Measurements from ENCODE around the gene AUTS2.
"Not testable (repeated sequence)": the region's sequence is repeated elsewhere in the genome, so short reads cannot be mapped to it uniquely, and the experiment has no call there.

Gene AUTS2

GRCh38 chr7:70807650-70808049 lies 1209.4 kb downstream of the AUTS2 start:
- no peaks in the 10 kb centered on the region for H3K4me1 ChIP-seq (ENCODE audit: control insufficient read depth, insufficient read depth, low read length)
- H3K9ac ChIP-seq (ENCODE audit: low read length), result no peak overlapping the region
- no peaks in the 10 kb centered on the region for H3K27me3 ChIP-seq (ENCODE audit: control insufficient read depth, insufficient read depth, low read length)
- H3K27ac ChIP-seq (ENCODE audit: low read depth, low read length), result no peak overlapping the region
- H3K9me3 ChIP-seq (ENCODE audit: control insufficient read depth, insufficient read depth, low read depth, low read length), result peaks cover 4% of the 10 kb centered on the region; the same call in 1 of the 2 replicates
- no peaks in the 10 kb centered on the region for H3K36me3 ChIP-seq (ENCODE audit: control insufficient read depth, insufficient read depth, low read length)
- no peak overlapping the region for H3K4me3 ChIP-seq (ENCODE audit: low read depth, low read length)

DNA sequence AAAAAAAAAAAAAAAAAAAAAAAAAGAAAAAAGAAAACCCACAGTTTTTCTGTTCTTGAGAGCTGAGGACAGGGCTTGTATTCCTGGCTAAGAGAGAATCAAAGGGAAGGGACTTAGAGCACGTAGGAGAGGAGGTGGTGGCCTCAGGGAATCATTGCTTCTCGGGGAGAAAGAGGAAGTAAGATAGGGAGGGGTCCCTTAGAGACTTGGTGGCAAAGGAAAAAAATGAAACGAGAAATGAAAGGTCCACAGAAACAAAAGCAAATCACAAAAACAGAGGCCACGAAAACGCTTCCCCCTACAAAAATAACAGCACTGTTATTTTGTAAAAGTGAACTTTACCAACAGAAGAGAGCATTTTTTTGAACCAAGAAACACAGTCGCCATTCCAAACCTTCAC lies 1210.6 kb downstream of the AUTS2 start:
- Histone ChIP-seq H3K9ac (ENCODE audit: low read length) (no peak overlapping the region), H3K27me3 (ENCODE audit: control insufficient read depth, insufficient read depth, low read length) (no peaks in the 10 kb centered on the region), H3K4me1 (ENCODE audit: control insufficient read depth, insufficient read depth, low read length) (no peaks in the 10 kb centered on the region), H3K9me3 (ENCODE audit: control insufficient read depth, insufficient read depth, low read depth, low read length) (no peaks in the 10 kb centered on the region), H3K36me3 (ENCODE audit: control insufficient read depth, insufficient read depth, low read length) (no peaks in the 10 kb centered on the region), H3K4me3 (ENCODE audit: low read depth, low read length) (no peak overlapping the region), H3K27ac (ENCODE audit: low read depth, low read length) (no peak overlapping the region)

GRCh38 chr7:70810558-70811139 lies 1212.4 kb downstream of the AUTS2 start:
- Histone ChIP-seq H3K27ac (ENCODE audit: low read depth, low read length) (no peak overlapping the region), H3K36me3 (ENCODE audit: control insufficient read depth, insufficient read depth, low read length) (no peaks in the 10 kb centered on the region), H3K4me1 (ENCODE audit: control insufficient read depth, insufficient read depth, low read length) (no peaks in the 10 kb centered on the region), H3K9me3 (ENCODE audit: control insufficient read depth, insufficient read depth, low read depth, low read length) (no peaks in the 10 kb centered on the region), H3K4me3 (ENCODE audit: low read depth, low read length) (no peak overlapping the region), H3K9ac (ENCODE audit: low read length) (no peak overlapping the region), H3K27me3 (ENCODE audit: control insufficient read depth, insufficient read depth, low read length) (no peaks in the 10 kb centered on the region)

DNA sequence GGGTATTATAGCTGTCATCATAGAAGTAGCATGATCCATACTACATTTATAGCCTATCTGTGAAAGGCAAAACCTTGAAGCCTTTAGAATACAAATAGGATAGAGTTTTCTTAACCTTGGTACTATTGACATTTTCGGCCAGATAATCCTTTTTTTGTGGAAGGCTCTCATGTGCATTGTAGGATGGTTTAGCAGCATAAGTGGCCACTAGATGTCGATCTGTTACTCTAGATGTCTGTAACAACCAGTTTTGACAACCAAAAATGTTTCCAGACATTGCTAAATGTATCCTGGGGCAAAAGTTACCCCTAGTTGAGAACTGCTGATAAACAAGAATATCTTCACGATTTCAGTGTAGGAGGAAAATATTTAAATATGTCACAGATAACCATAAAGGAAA lies 1214.2 kb downstream of the AUTS2 start:
- no peaks in the 10 kb centered on the region for H3K4me1 ChIP-seq (ENCODE audit: control insufficient read depth, insufficient read depth, low read length)
- H3K9ac ChIP-seq (ENCODE audit: low read length), result no peak overlapping the region
- peaks cover under 1% of the 10 kb centered on the region; the same call in 1 of the 2 replicates for H3K9me3 ChIP-seq (ENCODE audit: control insufficient read depth, insufficient read depth, low read depth, low read length)
- no peaks in the 10 kb centered on the region for H3K27me3 ChIP-seq (ENCODE audit: control insufficient read depth, insufficient read depth, low read length)
- H3K4me3 ChIP-seq (ENCODE audit: low read depth, low read length), result no peak overlapping the region
- H3K27ac ChIP-seq (ENCODE audit: low read depth, low read length), result no peak overlapping the region
- H3K36me3 ChIP-seq (ENCODE audit: control insufficient read depth, insufficient read depth, low read length), result no peaks in the 10 kb centered on the region

GRCh38 chr7:70822490-70822889 lies 1224.2 kb downstream of the AUTS2 start:
- not testable (repeated sequence) for H3K4me1 ChIP-seq (ENCODE audit: control insufficient read depth, insufficient read depth, low read length); H3K36me3 ChIP-seq (ENCODE audit: control insufficient read depth, insufficient read depth, low read length); H3K9me3 ChIP-seq (ENCODE audit: control insufficient read depth, insufficient read depth, low read depth, low read length); H3K9ac ChIP-seq (ENCODE audit: low read length); H3K27me3 ChIP-seq (ENCODE audit: control insufficient read depth, insufficient read depth, low read length); H3K4me3 ChIP-seq (ENCODE audit: low read depth, low read length); H3K27ac ChIP-seq (ENCODE audit: low read depth, low read length)

GRCh38 chr7:70829221-70830059 lies 1231.2 kb downstream of the AUTS2 start:
- Histone ChIP-seq H3K4me1 (ENCODE audit: control insufficient read depth, insufficient read depth, low read length) (peaks cover 7% of the 10 kb centered on the region), H3K27me3 (ENCODE audit: control insufficient read depth, insufficient read depth, low read length) (no peaks in the 10 kb centered on the region), H3K27ac (ENCODE audit: low read depth, low read length) (no peak overlapping the region), H3K36me3 (ENCODE audit: control insufficient read depth, insufficient read depth, low read length) (no peaks in the 10 kb centered on the region), H3K9ac (ENCODE audit: low read length) (no peak overlapping the region), H3K4me3 (ENCODE audit: low read depth, low read length) (peak overlapping the region; percentile 22; the same call in 1 of the 2 replicates), H3K9me3 (ENCODE audit: control insufficient read depth, insufficient read depth, low read depth, low read length) (no peaks in the 10 kb centered on the region; the same call in 1 of the 2 replicates)

DNA sequence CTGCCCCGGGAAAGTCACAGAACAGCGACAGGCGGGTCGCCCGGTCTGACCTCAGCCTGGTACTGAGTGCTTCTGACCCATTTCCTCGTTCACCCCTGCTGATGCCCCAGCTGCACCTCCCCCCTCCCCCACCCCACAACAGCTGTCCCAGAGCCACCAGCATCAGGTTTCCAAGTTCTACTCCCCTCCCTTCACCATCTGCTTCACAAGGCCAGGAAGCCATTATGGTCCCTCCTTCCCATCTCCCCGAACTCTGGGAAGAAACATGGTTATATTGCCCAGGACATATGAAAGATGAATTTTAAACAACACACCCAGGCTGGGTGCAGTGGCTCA lies 1231.8 kb downstream of the AUTS2 start:
- no peak overlapping the region for H3K9ac ChIP-seq (ENCODE audit: low read length)

DNA sequence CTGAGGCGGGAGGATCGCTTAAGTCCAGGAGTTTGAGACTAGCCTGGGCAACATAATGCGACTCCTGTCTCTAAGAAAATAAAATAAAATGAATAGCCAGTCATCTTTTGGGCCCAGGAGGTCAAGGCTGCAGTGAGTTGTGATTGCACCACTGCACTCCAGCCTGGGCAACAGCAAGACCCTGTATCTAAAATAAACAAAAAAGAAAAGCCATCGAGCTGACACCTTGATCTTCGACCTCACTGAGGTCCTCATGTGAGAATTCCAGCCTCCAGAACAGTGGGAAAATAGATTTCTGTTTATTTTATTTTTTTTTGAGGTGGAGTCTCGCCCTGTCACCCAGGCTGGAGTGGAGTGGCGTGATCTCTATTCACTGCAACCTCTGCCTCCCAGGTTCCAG lies 1232.2 kb downstream of the AUTS2 start:
- Histone ChIP-seq H3K9ac (ENCODE audit: low read length) (no peak overlapping the region), H3K27me3 (ENCODE audit: control insufficient read depth, insufficient read depth, low read length) (no peaks in the 10 kb centered on the region), H3K4me1 (ENCODE audit: control insufficient read depth, insufficient read depth, low read length) (peaks cover 7% of the 10 kb centered on the region), H3K9me3 (ENCODE audit: control insufficient read depth, insufficient read depth, low read depth, low read length) (peaks cover 10% of the 10 kb centered on the region), H3K36me3 (ENCODE audit: control insufficient read depth, insufficient read depth, low read length) (no peaks in the 10 kb centered on the region), H3K27ac (ENCODE audit: low read depth, low read length) (no peak overlapping the region), H3K4me3 (ENCODE audit: low read depth, low read length) (no peak overlapping the region)

More for the DNA sequence above, 1231.8 kb downstream of the AUTS2 start:
- Histone ChIP-seq H3K9me3 (ENCODE audit: control insufficient read depth, insufficient read depth, low read depth, low read length) (peaks cover 6% of the 10 kb centered on the region), H3K4me1 (ENCODE audit: control insufficient read depth, insufficient read depth, low read length) (peaks cover 7% of the 10 kb centered on the region), H3K27me3 (ENCODE audit: control insufficient read depth, insufficient read depth, low read length) (no peaks in the 10 kb centered on the region), H3K27ac (ENCODE audit: low read depth, low read length) (no peak overlapping the region), H3K36me3 (ENCODE audit: control insufficient read depth, insufficient read depth, low read length) (no peaks in the 10 kb centered on the region), H3K4me3 (ENCODE audit: low read depth, low read length) (no peak overlapping the region)

DNA sequence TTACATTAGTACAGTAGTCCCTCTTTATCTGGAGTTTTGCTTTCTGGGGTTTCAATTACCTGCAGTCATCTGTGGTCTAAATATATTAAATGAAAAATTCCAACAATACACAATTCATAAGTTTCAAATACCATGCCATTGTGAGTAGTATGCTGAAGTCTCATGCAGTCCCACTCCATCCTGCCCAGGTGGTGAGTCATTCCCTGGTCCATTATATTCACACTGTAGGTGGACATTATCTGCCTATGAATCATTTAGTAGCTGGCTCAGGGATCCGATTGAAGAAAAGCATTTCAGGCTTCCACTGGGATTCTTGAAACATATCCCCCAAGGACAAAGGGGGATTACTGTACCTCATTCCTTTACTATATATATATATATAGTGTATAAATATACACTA lies 1235.5 kb downstream of the AUTS2 start:
- Histone ChIP-seq H3K36me3 (ENCODE audit: control insufficient read depth, insufficient read depth, low read length) (no peaks in the 10 kb centered on the region), H3K27ac (ENCODE audit: low read depth, low read length) (no peak overlapping the region), H3K4me3 (ENCODE audit: low read depth, low read length) (no peak overlapping the region), H3K9ac (ENCODE audit: low read length) (no peak overlapping the region), H3K27me3 (ENCODE audit: control insufficient read depth, insufficient read depth, low read length) (no peaks in the 10 kb centered on the region), H3K9me3 (ENCODE audit: control insufficient read depth, insufficient read depth, low read depth, low read length) (peaks cover 16% of the 10 kb centered on the region), H3K4me1 (ENCODE audit: control insufficient read depth, insufficient read depth, low read length) (peaks cover 12% of the 10 kb centered on the region)

DNA sequence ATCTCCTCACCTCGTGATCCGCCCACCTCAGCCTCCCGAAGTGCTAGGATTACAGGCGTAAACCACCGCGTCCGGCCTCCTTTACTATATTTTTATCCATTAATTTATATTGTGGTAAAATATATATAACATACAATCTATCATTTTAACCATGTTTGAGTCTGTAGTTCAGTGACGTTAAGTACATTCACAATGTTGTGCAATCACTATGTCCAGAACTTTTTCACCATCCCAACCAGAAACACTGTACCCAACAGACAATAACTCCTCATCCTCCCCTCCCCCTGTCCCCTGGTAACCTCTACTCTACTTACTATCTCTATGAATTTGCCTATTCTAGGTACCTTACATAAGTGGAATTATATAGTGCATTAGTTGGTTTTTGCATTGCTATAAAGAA lies 1236.1 kb downstream of the AUTS2 start:
- H3K36me3 ChIP-seq (ENCODE audit: control insufficient read depth, insufficient read depth, low read length), result no peaks in the 10 kb centered on the region
- no peak overlapping the region for H3K4me3 ChIP-seq (ENCODE audit: low read depth, low read length)
- H3K27ac ChIP-seq (ENCODE audit: low read depth, low read length), result no peak overlapping the region
- no peaks in the 10 kb centered on the region for H3K27me3 ChIP-seq (ENCODE audit: control insufficient read depth, insufficient read depth, low read length)
- peaks cover 16% of the 10 kb centered on the region for H3K9me3 ChIP-seq (ENCODE audit: control insufficient read depth, insufficient read depth, low read depth, low read length)
- no peak overlapping the region for H3K9ac ChIP-seq (ENCODE audit: low read length)
- peaks cover 10% of the 10 kb centered on the region for H3K4me1 ChIP-seq (ENCODE audit: control insufficient read depth, insufficient read depth, low read length)

GRCh38 chr7:70835658-70836057 lies 1237.4 kb downstream of the AUTS2 start:
- H3K27ac ChIP-seq (ENCODE audit: low read depth, low read length), result peak overlapping the region; percentile 62; the same call in 1 of the 2 replicates
- H3K27me3 ChIP-seq (ENCODE audit: control insufficient read depth, insufficient read depth, low read length), result no peaks in the 10 kb centered on the region
- 0 out of 2 replicates have a peak, but pooled peaks cover 5% of the 10 kb centered on the region for H3K4me1 ChIP-seq (ENCODE audit: control insufficient read depth, insufficient read depth, low read length)
- peaks cover 16% of the 10 kb centered on the region for H3K9me3 ChIP-seq (ENCODE audit: control insufficient read depth, insufficient read depth, low read depth, low read length)
- H3K36me3 ChIP-seq (ENCODE audit: control insufficient read depth, insufficient read depth, low read length), result no peaks in the 10 kb centered on the region
- H3K9ac ChIP-seq (ENCODE audit: low read length), result no peak overlapping the region
- H3K4me3 ChIP-seq (ENCODE audit: low read depth, low read length), result no peak overlapping the region
